HepG2 (cell line): Measurements from ENCODE around the gene EFCAB8. TPM values are rescaled to one million over a fixed set of nuclear protein-coding genes. Genes with fewer than 3 reads are reported as not detected.

Source experiments
- GATAD1 ChIP-seq: IDR thresholded peaks from 2 replicates; pipeline ENCODE4 v1.6.1; 2016; ENCODE audit warnings: missing genetic modification reagents, missing compliant biosample characterization
- HIVEP1 ChIP-seq: sonication (generic); formaldehyde crosslinking; IDR thresholded peaks from 2 replicates; pipeline ENCODE4 v1.4.0; 2020; ENCODE audit warnings: mild to moderate bottlenecking, missing genetic modification reagents
- HOXA3 ChIP-seq: sonication (generic); formaldehyde crosslinking; IDR thresholded peaks from 2 replicates; pipeline ENCODE4 v1.5.0; 2020; ENCODE audit warnings: missing genetic modification reagents
- KAT7 ChIP-seq: IDR thresholded peaks from 2 replicates; pipeline ENCODE4 v1.6.1; 2018; ENCODE audit warnings: borderline replicate concordance, missing compliant biosample characterization
- KLF16 ChIP-seq, 2 experiments: sonication (generic) in 1 of 2; formaldehyde crosslinking in 1 of 2; IDR thresholded peaks; 2 replicates each; pipeline versions ENCODE4 v1.6.1 to v1.8.0; 2016 to 2023; ENCODE audit warnings: missing genetic modification reagents in 2 of 2, missing compliant biosample characterization in 1 of 2
- KMT2A ChIP-seq: sonication (generic); formaldehyde crosslinking; IDR thresholded peaks from 2 replicates; pipeline ENCODE4 v1.4.0; 2020; ENCODE audit warnings: missing genetic modification reagents
- NCOA2 ChIP-seq: sonication (generic); formaldehyde crosslinking; IDR thresholded peaks from 2 replicates; pipeline ENCODE4 v1.8.0; 2022; ENCODE audit warnings: inconsistent platforms
- PTBP1 ChIP-seq: fragments of 200-400 bp; formaldehyde crosslinking; IDR thresholded peaks from 2 replicates; pipeline ENCODE4 v1.6.1; 2018; ENCODE audit warnings: low read length, low read depth; ENCODE audit not compliant: poor library complexity, severe bottlenecking
- SAP130 ChIP-seq: IDR thresholded peaks from 2 replicates; pipeline ENCODE4 v1.6.1; 2016; ENCODE audit warnings: low read depth
- SMAD3 ChIP-seq: sonication (generic); formaldehyde crosslinking; IDR thresholded peaks from 2 replicates; pipeline ENCODE4 v1.4.0; 2020; ENCODE audit warnings: missing genetic modification reagents
- TBX2 ChIP-seq: sonication (generic); formaldehyde crosslinking; IDR thresholded peaks from 2 replicates; pipeline ENCODE4 v1.5.0; 2020; ENCODE audit warnings: missing genetic modification reagents, mild to moderate bottlenecking, borderline replicate concordance
- TCF7 ChIP-seq: sonication (generic); IDR thresholded peaks from 2 replicates; pipeline ENCODE4 v1.6.1; 2016; ENCODE audit warnings: antibody characterized with exemption, low read depth
- THAP11 ChIP-seq: IDR thresholded peaks from 2 replicates; pipeline ENCODE4 v1.6.1; 2016; ENCODE audit warnings: missing biosample characterization, missing genetic modification reagents
- TMF1 ChIP-seq: sonication (generic); formaldehyde crosslinking; IDR thresholded peaks from 2 replicates; pipeline ENCODE4 v1.8.1; 2022; ENCODE audit warnings: low read depth, missing genetic modification reagents
- ZFP1 ChIP-seq: IDR thresholded peaks from 2 replicates; pipeline ENCODE4 v1.6.1; 2016
- ZNF143 ChIP-seq: sonication (generic); formaldehyde crosslinking; IDR thresholded peaks from 2 replicates; pipeline ENCODE4 v1.4.0; 2020; ENCODE audit warnings: missing genetic modification reagents
- ZNF180 ChIP-seq: sonication (generic); formaldehyde crosslinking; IDR thresholded peaks from 2 replicates; pipeline ENCODE4 v1.4.0; 2020; ENCODE audit warnings: low read depth, missing genetic modification reagents, borderline replicate concordance
- ZNF543 ChIP-seq: sonication (generic); formaldehyde crosslinking; IDR thresholded peaks from 2 replicates; pipeline ENCODE4 v1.4.0; 2020; ENCODE audit warnings: mild to moderate bottlenecking, missing genetic modification reagents
- ZNF550 ChIP-seq: sonication (generic); formaldehyde crosslinking; IDR thresholded peaks from 2 replicates; pipeline ENCODE4 v1.4.0; 2020; ENCODE audit warnings: mild to moderate bottlenecking, missing genetic modification reagents, borderline replicate concordance
- ZNF747 ChIP-seq: sonication (generic); formaldehyde crosslinking; IDR thresholded peaks from 2 replicates; pipeline ENCODE4 v1.8.1; 2023; ENCODE audit warnings: missing genetic modification reagents, mild to moderate bottlenecking, borderline replicate concordance
- ZNF761 ChIP-seq: sonication (generic); formaldehyde crosslinking; conservative IDR thresholded peaks from 2 replicates; pipeline ENCODE4 v1.4.0; 2020; ENCODE audit warnings: mild to moderate bottlenecking, missing genetic modification reagents
- polyA plus RNA-seq, 8 experiments: library from polyadenylated mRNA; depleted of rRNA in 3 of 8; stranded (reverse) in 7 of 8; unstranded in 1 of 8; fragments of >200 nt; fragmentation: Illumina TruSeq in 4 of 8; extraction: Trizol in 4 of 8; gene quantifications; 2 replicates each; pipeline versions ENCODE4 v1.2.1 to v1.2.3, GENCODE V29; 2011 to 2016; ENCODE audit warnings: low read depth in 4 of 8, missing spikeins in 1 of 8, mixed read lengths in 1 of 8; ENCODE audit not compliant: insufficient read depth in 1 of 8
- total RNA-seq, 5 experiments: library from RNA; depleted of rRNA; stranded (reverse); fragments of >200 nt; fragmentation: Illumina TruSeq; extraction: Trizol; gene quantifications; 2 replicates each; pipeline ENCODE4 v1.2.3, GENCODE V29; 2016; ENCODE audit warnings: low read depth in 1 of 5
- TF ChIP-seq, protein P1 (sequence below): IDR thresholded peaks from 2 replicates; pipeline ENCODE4 v1.6.1; 2016; ENCODE audit warnings: missing compliant biosample characterization, missing genetic modification reagents, borderline replicate concordance
- TF ChIP-seq, protein P2 (sequence below): sonication (generic); formaldehyde crosslinking; conservative IDR thresholded peaks from 2 replicates; pipeline ENCODE4 v1.4.0; 2020; ENCODE audit warnings: mild to moderate bottlenecking, missing genetic modification reagents, moderate library complexity
- TF ChIP-seq, protein P3 (sequence below): sonication (generic); formaldehyde crosslinking; IDR thresholded peaks from 2 replicates; pipeline ENCODE4 v1.8.0; 2022; ENCODE audit warnings: mild to moderate bottlenecking, missing genetic modification reagents; ENCODE audit not compliant: insufficient replicate concordance

The EFCAB8 gene
- total and polyA plus RNA-seq, 2 of the 13 experiments (the other 11 are each of a cell fraction or from before 2014, with no cell fraction given) = 0.15 to 0.22 TPM

DNA sequence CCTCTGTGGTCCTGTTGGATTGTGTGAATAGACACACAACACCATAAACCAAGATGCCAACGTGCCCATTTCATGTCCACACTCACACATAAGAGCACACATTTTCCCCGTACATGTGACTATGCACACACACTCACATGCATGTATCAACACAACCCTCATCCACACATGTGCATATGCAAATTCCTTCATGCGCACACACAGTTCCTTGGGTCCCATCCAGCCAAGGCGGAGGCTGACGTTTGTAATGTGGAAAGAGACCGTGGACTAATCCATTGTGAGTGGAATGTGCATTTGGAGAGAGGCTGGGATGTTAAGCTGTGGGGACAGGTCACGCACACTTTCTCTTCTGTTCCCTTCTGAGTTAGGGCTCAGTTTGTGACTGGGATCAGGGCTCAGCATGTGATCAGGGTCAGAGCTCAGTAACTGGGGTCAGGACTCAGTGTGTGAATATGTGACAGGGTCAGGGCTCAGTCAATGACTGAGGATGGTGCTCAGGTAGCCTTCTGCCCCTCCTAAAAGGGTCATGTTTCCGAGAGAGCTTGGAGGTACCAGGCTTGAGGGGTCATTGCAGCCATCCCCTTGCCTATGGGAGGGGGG lies 148.2 kb downstream of the EFCAB8 start (continued):
- TF ChIP-seq, protein P1, sequence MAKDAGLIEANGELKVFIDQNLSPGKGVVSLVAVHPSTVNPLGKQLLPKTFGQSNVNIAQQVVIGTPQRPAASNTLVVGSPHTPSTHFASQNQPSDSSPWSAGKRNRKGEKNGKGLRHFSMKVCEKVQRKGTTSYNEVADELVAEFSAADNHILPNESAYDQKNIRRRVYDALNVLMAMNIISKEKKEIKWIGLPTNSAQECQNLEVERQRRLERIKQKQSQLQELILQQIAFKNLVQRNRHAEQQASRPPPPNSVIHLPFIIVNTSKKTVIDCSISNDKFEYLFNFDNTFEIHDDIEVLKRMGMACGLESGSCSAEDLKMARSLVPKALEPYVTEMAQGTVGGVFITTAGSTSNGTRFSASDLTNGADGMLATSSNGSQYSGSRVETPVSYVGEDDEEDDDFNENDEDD (CRISPR knock-in tag) = 0 out of 2 replicates have a peak, but pooled peaks have one; percentile 28
- TF ChIP-seq TCF7 = no peak
- no peak for TF ChIP-seq ZNF180 (CRISPR knock-in tag)
- no peak; the same call in 1 of the 2 replicates for TF ChIP-seq HOXA3 (CRISPR knock-in tag)
- no peak for TF ChIP-seq ZNF543 (CRISPR knock-in tag)
- 0 out of 2 replicates have a peak, but pooled peaks have one; percentile 17 for TF ChIP-seq ZNF550 (CRISPR knock-in tag)
- TF ChIP-seq TMF1 (CRISPR knock-in tag) = no peak
- no peak for TF ChIP-seq SAP130
- TF ChIP-seq, protein P2, sequence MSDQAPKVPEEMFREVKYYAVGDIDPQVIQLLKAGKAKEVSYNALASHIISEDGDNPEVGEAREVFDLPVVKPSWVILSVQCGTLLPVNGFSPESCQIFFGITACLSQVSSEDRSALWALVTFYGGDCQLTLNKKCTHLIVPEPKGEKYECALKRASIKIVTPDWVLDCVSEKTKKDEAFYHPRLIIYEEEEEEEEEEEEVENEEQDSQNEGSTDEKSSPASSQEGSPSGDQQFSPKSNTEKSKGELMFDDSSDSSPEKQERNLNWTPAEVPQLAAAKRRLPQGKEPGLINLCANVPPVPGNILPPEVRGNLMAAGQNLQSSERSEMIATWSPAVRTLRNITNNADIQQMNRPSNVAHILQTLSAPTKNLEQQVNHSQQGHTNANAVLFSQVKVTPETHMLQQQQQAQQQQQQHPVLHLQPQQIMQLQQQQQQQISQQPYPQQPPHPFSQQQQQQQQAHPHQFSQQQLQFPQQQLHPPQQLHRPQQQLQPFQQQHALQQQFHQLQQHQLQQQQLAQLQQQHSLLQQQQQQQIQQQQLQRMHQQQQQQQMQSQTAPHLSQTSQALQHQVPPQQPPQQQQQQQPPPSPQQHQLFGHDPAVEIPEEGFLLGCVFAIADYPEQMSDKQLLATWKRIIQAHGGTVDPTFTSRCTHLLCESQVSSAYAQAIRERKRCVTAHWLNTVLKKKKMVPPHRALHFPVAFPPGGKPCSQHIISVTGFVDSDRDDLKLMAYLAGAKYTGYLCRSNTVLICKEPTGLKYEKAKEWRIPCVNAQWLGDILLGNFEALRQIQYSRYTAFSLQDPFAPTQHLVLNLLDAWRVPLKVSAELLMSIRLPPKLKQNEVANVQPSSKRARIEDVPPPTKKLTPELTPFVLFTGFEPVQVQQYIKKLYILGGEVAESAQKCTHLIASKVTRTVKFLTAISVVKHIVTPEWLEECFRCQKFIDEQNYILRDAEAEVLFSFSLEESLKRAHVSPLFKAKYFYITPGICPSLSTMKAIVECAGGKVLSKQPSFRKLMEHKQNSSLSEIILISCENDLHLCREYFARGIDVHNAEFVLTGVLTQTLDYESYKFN (CRISPR knock-in tag) = no peak
- TF ChIP-seq TBX2 (CRISPR knock-in tag) = no peak
- TF ChIP-seq KAT7 (CRISPR knock-in tag) = no peak
- TF ChIP-seq, protein P3, sequence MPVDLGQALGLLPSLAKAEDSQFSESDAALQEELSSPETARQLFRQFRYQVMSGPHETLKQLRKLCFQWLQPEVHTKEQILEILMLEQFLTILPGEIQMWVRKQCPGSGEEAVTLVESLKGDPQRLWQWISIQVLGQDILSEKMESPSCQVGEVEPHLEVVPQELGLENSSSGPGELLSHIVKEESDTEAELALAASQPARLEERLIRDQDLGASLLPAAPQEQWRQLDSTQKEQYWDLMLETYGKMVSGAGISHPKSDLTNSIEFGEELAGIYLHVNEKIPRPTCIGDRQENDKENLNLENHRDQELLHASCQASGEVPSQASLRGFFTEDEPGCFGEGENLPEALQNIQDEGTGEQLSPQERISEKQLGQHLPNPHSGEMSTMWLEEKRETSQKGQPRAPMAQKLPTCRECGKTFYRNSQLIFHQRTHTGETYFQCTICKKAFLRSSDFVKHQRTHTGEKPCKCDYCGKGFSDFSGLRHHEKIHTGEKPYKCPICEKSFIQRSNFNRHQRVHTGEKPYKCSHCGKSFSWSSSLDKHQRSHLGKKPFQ (CRISPR knock-in tag) = no peak
- no peak for TF ChIP-seq NCOA2 (CRISPR knock-in tag)
- TF ChIP-seq ZNF143 (CRISPR knock-in tag) = no peak
- TF ChIP-seq ZNF761 = no peak
- no peak for TF ChIP-seq PTBP1
- TF ChIP-seq HIVEP1 (CRISPR knock-in tag) = 0 out of 2 replicates have a peak, but pooled peaks have one; percentile 5
- no peak for TF ChIP-seq ZFP1
- 0 out of 2 replicates have a peak, but pooled peaks have one; percentile 20 for TF ChIP-seq SMAD3 (CRISPR knock-in tag)
- TF ChIP-seq THAP11 (CRISPR knock-in tag) = no peak
- no peak for TF ChIP-seq KMT2A
- 0 out of 2 replicates have a peak, but pooled peaks have one; percentile 3 for TF ChIP-seq GATAD1 (CRISPR knock-in tag)
- TF ChIP-seq ZNF747 = no peak
- no peak for TF ChIP-seq KLF16 (CRISPR knock-in tag; IDR thresholded peaks at IDR 0.05)
